A549 treated with AZD9567 at 1 μM for 4 hours (cell line): Measurements from ENCODE around the gene VASH1. TPM values are rescaled to one million over a fixed set of nuclear protein-coding genes. Genes with fewer than 3 reads are reported as not detected.

Source experiments
- total RNA-seq: library from RNA; stranded (reverse); fragments of 200-300 nt; extraction: Qiagen RNA extraction; gene quantifications from 5 replicates; pipeline ENCODE4 v1.2.3, GENCODE V29; 2022; ENCODE audit not compliant: insufficient read depth

VASH1 gene
- 3.7 to 4.6 TPM (median 4.5 TPM) in 5 replicates for total RNA-seq

GRCh38 chr14:76761136-76761959 is at the start of gene VASH1:
Gene VASH1 (plus strand): TSS chr14:76761468. CDS start chr14:76762822, 1,354 bp downstream.

DNA sequence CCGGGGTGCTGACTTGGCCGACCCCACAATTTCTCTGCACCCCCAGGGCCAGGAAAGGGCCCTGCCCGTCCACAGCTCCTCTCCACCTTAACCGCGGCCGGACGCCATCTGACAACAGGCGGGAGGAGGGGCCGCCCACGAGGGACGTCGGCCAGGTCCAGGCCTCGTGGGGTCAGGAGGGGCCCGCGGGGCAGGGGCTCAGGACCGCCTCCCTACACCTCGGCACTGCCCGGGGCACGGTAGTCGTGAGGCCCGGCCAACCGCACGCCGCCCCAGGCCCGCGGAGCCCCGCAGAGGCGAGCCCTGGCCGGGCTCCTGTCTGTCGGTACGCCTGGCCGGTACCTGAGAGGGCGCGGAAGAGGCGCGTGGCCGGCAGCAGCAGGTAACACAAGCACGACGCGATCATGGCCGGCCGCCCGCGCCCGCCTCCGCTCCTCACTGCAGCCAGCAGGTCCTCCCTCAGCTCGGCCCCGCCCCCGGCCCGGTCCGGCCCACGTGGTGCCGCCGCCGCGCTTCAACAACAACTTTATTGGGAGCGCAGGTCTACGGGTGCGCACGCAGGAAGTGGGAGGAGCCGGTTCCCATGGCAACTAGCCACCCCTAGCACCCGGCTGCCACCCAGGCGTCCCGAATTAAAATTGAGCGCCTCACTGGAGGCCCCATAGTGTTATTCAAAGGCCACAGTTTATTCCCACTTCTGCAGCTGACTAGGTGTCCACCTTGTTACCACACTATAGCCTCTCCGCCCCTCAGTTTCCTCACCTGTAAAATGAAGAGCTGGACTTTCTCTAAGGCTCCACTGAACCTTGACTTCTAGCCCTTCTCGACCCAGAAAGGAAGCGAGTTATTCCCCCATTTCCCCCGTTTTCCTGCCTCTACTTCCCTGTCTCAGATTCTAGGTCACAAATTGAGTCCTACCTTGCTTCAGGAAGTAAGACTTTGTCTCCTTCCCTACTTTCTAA is 51.4 kb downstream of the VASH1 start, which contains the start of gene ANGEL1:
Gene ANGEL1 (minus strand): TSS at position 461 of the 962 bp plus-strand sequence. CDS start 55 bp downstream, at position 406.

DNA sequence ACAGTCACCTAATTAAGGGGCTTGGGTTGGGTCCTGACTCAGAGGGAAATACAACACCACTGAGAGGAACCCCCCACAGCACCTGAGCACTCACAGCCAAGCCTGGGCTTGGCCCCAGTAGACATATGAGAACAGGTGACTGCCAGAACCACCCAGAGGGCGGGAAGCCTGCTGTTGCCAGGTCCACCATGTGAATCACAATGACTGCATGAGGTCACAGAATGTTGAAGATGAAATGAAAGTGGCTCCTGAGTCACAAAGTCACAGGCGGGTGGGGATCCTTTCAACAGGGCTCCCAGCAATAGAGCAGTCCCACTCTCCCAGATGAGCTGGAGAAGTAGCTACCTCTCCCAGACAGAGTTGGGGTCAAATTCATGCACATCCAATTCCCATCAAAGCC is 64.9 kb downstream of the VASH1 start, which contains the start of gene LRRC74A:
Gene LRRC74A (plus strand): TSS at position 287 of the 400 bp plus-strand sequence. CDS start 290 bp downstream, outside the sequence.

Other genes with a start within 250 kb of the VASH1 start
- gene ANGEL1, start 51.4 kb downstream of the VASH1 start, total RNA-seq: 6.0 to 9.5 TPM (median 8.5 TPM) in 5 replicates
- not detected in 5 replicates for gene LRRC74A, start 64.9 kb downstream of the VASH1 start, total RNA-seq